SK-N-DZ (cell line): ENCODE results near the gene MYO5B.

Experiments
- DNase-seq: peaks from one replicate; pipeline ENCODE4 v3.0.0-alpha.2; 2015; ENCODE audit warnings: low spot score

MYO5B gene

GRCh38 chr18:49924293-49924983, 270.5 kb downstream of the MYO5B start:
- no peak for DNase-seq

- DNase-seq, result no peak
These were observed 272.7 kb downstream of the MYO5B start for GRCh38 chr18:49922228-49922627.

- DNase-seq, result no peak
These were observed 273.5 kb downstream of the MYO5B start for GRCh38 chr18:49921318-49921985.

GRCh38 chr18:49920731-49921130, 274.2 kb downstream of the MYO5B start:
- no peak for DNase-seq

- no peak for DNase-seq
These were observed 277.2 kb downstream of the MYO5B start for GRCh38 chr18:49917742-49918141.

- DNase-seq, result no peak
These were observed 279.6 kb downstream of the MYO5B start for GRCh38 chr18:49915352-49915751.

- DNase-seq, result no peak
These were observed 281.7 kb downstream of the MYO5B start for GRCh38 chr18:49913221-49913620.

GRCh38 chr18:49911427-49911826, 283.5 kb downstream of the MYO5B start:
- DNase-seq, result no peak

GRCh38 chr18:49910986-49911385, 284.0 kb downstream of the MYO5B start:
- DNase-seq, result no peak

GRCh38 chr18:49910019-49910418, 284.9 kb downstream of the MYO5B start:
- no peak for DNase-seq

GRCh38 chr18:49907346-49907929, 287.5 kb downstream of the MYO5B start:
- no peak for DNase-seq

- no peak for DNase-seq
These were observed 289.2 kb downstream of the MYO5B start for GRCh38 chr18:49905771-49906170.

- no peak for DNase-seq
These were observed 289.9 kb downstream of the MYO5B start for GRCh38 chr18:49904871-49905555.

- DNase-seq, result no peak
These were observed 293.0 kb downstream of the MYO5B start for GRCh38 chr18:49901862-49902340.

- DNase-seq, result no peak
These were observed 295.2 kb downstream of the MYO5B start for GRCh38 chr18:49899657-49900330.

- no peak for DNase-seq
These were observed 296.5 kb downstream of the MYO5B start for GRCh38 chr18:49898421-49898820.

GRCh38 chr18:49894517-49895226, 300.3 kb downstream of the MYO5B start:
- no peak for DNase-seq

GRCh38 chr18:49893036-49893435, 301.9 kb downstream of the MYO5B start:
- no peak for DNase-seq

- no peak for DNase-seq
These were observed 302.6 kb downstream of the MYO5B start for GRCh38 chr18:49892148-49892924.

GRCh38 chr18:49890041-49890440, 304.9 kb downstream of the MYO5B start:
- no peak for DNase-seq
